ENCODE measurements around the gene LIPG.

LIPG gene

DNA sequence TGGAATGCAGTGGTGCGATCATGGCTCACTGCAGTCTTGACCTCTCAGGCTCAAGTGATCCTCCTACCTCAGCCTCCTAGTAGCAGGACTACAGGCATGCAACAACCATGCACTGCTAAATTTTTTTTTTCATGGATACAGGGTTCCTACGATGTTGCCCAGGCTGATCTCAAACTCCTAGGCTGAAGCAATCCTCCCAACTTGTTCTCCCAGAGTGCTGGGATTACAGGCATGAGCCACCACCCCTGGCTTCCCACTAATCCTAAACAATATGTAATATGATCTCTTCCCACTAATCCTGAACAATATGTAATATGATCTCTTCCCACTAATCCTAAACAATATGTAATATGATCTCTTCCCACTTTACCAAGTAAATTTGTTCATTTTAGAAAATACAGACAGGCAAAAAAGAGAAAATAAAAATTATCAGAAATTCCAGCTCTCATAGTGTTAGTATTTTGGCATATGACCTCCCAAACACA, 41.2 kb upstream of the LIPG start (continued):
- TF ChIP-seq, protein P1, sequence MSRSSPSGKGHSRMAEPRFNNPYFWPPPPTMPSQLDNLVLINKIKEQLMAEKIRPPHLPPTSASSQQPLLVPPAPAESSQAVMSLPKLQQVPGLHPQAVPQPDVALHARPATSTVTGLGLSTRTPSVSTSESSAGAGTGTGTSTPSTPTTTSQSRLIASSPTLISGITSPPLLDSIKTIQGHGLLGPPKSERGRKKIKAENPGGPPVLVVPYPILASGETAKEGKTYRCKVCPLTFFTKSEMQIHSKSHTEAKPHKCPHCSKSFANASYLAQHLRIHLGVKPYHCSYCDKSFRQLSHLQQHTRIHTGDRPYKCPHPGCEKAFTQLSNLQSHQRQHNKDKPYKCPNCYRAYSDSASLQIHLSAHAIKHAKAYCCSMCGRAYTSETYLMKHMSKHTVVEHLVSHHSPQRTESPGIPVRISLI (tag by site-specific recombination; IDR thresholded peaks at IDR 0.05) = peak; percentile 79
- TF ChIP-seq IKZF3 (tag by site-specific recombination; IDR thresholded peaks at IDR 0.05) = peak; percentile 71
- TF ChIP-seq, protein P2, sequence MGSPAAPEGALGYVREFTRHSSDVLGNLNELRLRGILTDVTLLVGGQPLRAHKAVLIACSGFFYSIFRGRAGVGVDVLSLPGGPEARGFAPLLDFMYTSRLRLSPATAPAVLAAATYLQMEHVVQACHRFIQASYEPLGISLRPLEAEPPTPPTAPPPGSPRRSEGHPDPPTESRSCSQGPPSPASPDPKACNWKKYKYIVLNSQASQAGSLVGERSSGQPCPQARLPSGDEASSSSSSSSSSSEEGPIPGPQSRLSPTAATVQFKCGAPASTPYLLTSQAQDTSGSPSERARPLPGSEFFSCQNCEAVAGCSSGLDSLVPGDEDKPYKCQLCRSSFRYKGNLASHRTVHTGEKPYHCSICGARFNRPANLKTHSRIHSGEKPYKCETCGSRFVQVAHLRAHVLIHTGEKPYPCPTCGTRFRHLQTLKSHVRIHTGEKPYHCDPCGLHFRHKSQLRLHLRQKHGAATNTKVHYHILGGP (tag by site-specific recombination; IDR thresholded peaks at IDR 0.05) = peak; percentile 77; the same call in 1 of the 2 replicates
- TF ChIP-seq ZNF350 (tag by site-specific recombination; IDR thresholded peaks at IDR 0.05) = no peak
- TF ChIP-seq, protein P3, sequence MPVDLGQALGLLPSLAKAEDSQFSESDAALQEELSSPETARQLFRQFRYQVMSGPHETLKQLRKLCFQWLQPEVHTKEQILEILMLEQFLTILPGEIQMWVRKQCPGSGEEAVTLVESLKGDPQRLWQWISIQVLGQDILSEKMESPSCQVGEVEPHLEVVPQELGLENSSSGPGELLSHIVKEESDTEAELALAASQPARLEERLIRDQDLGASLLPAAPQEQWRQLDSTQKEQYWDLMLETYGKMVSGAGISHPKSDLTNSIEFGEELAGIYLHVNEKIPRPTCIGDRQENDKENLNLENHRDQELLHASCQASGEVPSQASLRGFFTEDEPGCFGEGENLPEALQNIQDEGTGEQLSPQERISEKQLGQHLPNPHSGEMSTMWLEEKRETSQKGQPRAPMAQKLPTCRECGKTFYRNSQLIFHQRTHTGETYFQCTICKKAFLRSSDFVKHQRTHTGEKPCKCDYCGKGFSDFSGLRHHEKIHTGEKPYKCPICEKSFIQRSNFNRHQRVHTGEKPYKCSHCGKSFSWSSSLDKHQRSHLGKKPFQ (tag by site-specific recombination; IDR thresholded peaks at IDR 0.05) = peak; percentile 78; the same call in 1 of the 2 replicates
- TF ChIP-seq, protein P4, sequence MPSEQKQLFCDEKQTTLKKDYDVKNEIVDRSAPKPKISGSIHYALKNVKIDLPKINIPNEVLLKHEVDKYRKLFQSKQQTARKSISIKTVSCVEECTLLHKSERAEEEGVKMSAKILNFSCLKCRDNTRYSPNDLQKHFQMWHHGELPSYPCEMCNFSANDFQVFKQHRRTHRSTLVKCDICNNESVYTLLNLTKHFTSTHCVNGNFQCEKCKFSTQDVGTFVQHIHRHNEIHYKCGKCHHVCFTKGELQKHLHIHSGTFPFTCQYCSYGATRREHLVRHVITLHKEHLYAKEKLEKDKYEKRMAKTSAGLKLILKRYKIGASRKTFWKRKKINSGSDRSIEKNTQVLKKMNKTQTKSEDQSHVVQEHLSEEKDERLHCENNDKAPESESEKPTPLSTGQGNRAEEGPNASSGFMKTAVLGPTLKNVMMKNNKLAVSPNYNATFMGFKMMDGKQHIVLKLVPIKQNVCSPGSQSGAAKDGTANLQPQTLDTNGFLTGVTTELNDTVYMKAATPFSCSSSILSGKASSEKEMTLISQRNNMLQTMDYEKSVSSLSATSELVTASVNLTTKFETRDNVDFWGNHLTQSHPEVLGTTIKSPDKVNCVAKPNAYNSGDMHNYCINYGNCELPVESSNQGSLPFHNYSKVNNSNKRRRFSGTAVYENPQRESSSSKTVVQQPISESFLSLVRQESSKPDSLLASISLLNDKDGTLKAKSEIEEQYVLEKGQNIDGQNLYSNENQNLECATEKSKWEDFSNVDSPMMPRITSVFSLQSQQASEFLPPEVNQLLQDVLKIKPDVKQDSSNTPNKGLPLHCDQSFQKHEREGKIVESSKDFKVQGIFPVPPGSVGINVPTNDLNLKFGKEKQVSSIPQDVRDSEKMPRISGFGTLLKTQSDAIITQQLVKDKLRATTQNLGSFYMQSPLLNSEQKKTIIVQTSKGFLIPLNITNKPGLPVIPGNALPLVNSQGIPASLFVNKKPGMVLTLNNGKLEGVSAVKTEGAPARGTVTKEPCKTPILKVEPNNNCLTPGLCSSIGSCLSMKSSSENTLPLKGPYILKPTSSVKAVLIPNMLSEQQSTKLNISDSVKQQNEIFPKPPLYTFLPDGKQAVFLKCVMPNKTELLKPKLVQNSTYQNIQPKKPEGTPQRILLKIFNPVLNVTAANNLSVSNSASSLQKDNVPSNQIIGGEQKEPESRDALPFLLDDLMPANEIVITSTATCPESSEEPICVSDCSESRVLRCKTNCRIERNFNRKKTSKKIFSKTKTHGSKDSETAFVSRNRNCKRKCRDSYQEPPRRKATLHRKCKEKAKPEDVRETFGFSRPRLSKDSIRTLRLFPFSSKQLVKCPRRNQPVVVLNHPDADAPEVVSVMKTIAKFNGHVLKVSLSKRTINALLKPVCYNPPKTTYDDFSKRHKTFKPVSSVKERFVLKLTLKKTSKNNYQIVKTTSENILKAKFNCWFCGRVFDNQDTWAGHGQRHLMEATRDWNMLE (tag by site-specific recombination; conservative IDR thresholded peaks at IDR 0.05; ENCODE audit: low read depth) = no peak
- TF ChIP-seq, protein P5, sequence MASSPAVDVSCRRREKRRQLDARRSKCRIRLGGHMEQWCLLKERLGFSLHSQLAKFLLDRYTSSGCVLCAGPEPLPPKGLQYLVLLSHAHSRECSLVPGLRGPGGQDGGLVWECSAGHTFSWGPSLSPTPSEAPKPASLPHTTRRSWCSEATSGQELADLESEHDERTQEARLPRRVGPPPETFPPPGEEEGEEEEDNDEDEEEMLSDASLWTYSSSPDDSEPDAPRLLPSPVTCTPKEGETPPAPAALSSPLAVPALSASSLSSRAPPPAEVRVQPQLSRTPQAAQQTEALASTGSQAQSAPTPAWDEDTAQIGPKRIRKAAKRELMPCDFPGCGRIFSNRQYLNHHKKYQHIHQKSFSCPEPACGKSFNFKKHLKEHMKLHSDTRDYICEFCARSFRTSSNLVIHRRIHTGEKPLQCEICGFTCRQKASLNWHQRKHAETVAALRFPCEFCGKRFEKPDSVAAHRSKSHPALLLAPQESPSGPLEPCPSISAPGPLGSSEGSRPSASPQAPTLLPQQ (tag by site-specific recombination; IDR thresholded peaks at IDR 0.05) = peak; percentile 56; the same call in 1 of the 2 replicates
- TF ChIP-seq, protein P6, sequence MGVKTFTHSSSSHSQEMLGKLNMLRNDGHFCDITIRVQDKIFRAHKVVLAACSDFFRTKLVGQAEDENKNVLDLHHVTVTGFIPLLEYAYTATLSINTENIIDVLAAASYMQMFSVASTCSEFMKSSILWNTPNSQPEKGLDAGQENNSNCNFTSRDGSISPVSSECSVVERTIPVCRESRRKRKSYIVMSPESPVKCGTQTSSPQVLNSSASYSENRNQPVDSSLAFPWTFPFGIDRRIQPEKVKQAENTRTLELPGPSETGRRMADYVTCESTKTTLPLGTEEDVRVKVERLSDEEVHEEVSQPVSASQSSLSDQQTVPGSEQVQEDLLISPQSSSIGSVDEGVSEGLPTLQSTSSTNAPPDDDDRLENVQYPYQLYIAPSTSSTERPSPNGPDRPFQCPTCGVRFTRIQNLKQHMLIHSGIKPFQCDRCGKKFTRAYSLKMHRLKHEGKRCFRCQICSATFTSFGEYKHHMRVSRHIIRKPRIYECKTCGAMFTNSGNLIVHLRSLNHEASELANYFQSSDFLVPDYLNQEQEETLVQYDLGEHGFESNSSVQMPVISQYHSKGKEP (tag by site-specific recombination; IDR thresholded peaks at IDR 0.05) = peak; percentile 60; the same call in 1 of the 2 replicates
- TF ChIP-seq, protein P7, sequence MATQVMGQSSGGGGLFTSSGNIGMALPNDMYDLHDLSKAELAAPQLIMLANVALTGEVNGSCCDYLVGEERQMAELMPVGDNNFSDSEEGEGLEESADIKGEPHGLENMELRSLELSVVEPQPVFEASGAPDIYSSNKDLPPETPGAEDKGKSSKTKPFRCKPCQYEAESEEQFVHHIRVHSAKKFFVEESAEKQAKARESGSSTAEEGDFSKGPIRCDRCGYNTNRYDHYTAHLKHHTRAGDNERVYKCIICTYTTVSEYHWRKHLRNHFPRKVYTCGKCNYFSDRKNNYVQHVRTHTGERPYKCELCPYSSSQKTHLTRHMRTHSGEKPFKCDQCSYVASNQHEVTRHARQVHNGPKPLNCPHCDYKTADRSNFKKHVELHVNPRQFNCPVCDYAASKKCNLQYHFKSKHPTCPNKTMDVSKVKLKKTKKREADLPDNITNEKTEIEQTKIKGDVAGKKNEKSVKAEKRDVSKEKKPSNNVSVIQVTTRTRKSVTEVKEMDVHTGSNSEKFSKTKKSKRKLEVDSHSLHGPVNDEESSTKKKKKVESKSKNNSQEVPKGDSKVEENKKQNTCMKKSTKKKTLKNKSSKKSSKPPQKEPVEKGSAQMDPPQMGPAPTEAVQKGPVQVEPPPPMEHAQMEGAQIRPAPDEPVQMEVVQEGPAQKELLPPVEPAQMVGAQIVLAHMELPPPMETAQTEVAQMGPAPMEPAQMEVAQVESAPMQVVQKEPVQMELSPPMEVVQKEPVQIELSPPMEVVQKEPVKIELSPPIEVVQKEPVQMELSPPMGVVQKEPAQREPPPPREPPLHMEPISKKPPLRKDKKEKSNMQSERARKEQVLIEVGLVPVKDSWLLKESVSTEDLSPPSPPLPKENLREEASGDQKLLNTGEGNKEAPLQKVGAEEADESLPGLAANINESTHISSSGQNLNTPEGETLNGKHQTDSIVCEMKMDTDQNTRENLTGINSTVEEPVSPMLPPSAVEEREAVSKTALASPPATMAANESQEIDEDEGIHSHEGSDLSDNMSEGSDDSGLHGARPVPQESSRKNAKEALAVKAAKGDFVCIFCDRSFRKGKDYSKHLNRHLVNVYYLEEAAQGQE (tag by site-specific recombination; IDR thresholded peaks at IDR 0.05) = no peak
- peak; percentile 73 for TF ChIP-seq ZIC2 (tag by site-specific recombination; IDR thresholded peaks at IDR 0.05)
- TF ChIP-seq ZNF843 (tag by site-specific recombination; IDR thresholded peaks at IDR 0.05) = peak; percentile 75
- TF ChIP-seq ZNF416 (tag by site-specific recombination; IDR thresholded peaks at IDR 0.05) = peak; percentile 65
- no peak; the same call in 1 of the 2 replicates for TF ChIP-seq GLIS2 (tag by site-specific recombination; IDR thresholded peaks at IDR 0.05)
- TF ChIP-seq SP3 (tag by site-specific recombination; IDR thresholded peaks at IDR 0.05) = peak; percentile 38; the same call in 1 of the 2 replicates
- 0 out of 2 replicates have a peak, but pooled peaks have one; percentile 11 for TF ChIP-seq SCRT2 (tag by site-specific recombination; IDR thresholded peaks at IDR 0.05)
- peak; percentile 87 for TF ChIP-seq WT1 (tag by site-specific recombination; IDR thresholded peaks at IDR 0.05)
- 0 out of 2 replicates have a peak, but pooled peaks have one; percentile 35 for TF ChIP-seq ZNF501 (tag by site-specific recombination; IDR thresholded peaks at IDR 0.05)
- TF ChIP-seq ZNF558 (tag by site-specific recombination; IDR thresholded peaks at IDR 0.05) = peak; percentile 63; the same call in 1 of the 2 replicates
- peak; percentile 77 for TF ChIP-seq PRDM1 (tag by site-specific recombination; IDR thresholded peaks at IDR 0.05)
- no peak for TF ChIP-seq YY1 (tag by site-specific recombination; IDR thresholded peaks at IDR 0.05)
- TF ChIP-seq, protein P8, sequence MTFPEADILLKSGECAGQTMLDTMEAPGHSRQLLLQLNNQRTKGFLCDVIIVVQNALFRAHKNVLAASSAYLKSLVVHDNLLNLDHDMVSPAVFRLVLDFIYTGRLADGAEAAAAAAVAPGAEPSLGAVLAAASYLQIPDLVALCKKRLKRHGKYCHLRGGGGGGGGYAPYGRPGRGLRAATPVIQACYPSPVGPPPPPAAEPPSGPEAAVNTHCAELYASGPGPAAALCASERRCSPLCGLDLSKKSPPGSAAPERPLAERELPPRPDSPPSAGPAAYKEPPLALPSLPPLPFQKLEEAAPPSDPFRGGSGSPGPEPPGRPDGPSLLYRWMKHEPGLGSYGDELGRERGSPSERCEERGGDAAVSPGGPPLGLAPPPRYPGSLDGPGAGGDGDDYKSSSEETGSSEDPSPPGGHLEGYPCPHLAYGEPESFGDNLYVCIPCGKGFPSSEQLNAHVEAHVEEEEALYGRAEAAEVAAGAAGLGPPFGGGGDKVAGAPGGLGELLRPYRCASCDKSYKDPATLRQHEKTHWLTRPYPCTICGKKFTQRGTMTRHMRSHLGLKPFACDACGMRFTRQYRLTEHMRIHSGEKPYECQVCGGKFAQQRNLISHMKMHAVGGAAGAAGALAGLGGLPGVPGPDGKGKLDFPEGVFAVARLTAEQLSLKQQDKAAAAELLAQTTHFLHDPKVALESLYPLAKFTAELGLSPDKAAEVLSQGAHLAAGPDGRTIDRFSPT (tag by site-specific recombination; IDR thresholded peaks at IDR 0.05) = peak; percentile 55; the same call in 1 of the 2 replicates
